A204.1 (cell line): Measurements from ENCODE around the gene TXLNB.

ENCODE experiments used
- FAIRE-seq: peaks from 2 replicates; lab custom pipeline; 2012; peaks lifted over from hg19 to GRCh38; lab: Jason Lieb, UNC

The TXLNB gene

DNA sequence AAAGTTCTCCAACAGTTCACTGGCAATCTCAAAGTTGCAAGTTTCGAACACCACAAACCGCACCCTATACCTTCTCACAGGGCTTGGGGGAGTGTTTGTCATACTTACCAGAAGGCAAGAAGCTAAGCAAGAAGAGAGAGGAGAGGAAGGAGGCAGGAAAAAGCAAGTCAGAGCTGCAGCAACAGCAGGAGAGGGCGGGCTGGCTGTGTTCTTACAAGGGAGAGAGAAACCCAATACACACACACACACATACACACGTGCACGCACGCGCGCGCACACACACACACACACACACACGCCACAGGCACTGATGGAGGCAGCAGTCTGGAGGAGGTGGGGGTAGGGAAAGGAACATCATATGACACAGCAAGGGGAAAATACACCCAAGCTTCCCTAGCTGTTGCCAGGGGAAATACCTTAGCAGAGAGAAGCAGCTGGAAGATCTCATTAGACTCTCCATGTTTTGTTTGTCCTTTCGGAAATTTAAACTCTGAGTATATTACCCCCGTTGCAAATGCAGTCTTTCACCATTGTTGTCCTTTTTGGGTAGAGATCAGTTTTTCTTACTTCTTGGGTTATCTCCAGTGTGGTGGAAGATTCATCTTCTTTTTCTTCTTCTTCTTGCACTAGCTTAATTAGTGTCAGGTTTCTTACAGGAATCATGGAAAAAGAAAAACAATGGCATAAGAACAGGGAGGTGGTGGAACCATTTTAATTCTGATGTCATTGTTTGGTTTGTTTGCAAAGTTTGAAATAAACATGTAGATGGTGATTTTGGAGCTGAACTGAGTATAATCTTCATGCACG lies at the start of gene TXLNB:
Gene TXLNB, minus strand, starts transcription at position 186 of the 807 bp plus-strand sequence. CDS start 3,099 bp downstream, outside the sequence.
- no peak for FAIRE-seq

DNA sequence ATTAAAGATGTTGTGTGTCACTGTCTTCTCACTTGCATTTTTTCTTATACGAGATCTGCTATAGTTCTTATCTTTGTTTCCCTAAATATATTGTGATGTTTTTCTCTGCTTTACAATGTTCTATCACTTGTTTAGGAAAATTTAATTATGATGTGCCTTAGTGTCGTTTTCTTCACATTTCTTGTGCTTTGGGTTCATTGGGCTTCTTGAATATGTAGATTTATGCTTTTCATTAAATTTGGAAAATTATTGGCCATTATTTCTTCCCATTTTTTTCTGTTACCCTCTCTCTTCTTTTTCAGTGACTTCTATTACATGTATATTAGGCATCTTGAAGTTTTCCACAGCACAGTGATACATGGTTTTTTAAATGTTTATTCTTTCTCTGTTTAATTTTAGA lies 49.3 kb upstream of the TXLNB start:
- FAIRE-seq: no peak

DNA sequence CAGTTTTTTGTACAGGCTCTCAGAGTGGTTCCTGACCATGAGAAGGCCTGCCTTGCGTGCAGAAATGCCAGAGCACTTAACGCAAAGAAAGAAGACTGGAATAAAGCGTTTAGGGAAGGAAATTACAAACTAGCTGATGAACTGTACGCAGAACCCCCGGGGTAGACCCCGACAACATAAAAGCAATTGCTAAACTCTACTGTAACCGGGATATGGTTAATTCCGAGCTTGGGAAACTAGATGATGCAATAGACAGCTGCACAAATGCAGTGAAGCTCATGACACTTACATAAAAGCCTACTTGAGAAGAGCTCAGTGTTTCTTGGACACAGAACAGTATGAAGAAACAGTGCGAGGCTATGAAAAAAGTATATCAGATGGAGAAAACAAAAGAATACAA lies 47.0 kb upstream of the TXLNB start:
- FAIRE-seq: no peak

DNA sequence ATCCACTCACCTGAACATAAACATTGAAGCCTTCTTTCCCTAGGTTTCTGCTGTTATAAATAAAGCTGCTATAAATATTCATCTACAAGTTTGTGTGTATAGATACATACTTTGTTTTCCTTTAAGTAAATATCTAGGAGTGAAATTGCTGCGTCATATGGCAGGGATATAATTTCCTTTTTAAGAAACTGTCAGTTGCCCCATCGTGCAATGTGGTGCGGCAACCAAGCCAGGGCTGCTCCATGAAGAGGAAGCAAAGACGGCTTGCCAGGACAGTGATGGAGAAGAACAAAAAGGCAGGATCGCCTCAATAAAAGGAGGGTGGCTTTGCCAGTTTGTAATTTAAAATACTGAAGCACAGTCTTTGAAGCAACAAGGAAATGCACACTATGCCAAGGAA lies 46.0 kb upstream of the TXLNB start:
- no peak for FAIRE-seq

DNA sequence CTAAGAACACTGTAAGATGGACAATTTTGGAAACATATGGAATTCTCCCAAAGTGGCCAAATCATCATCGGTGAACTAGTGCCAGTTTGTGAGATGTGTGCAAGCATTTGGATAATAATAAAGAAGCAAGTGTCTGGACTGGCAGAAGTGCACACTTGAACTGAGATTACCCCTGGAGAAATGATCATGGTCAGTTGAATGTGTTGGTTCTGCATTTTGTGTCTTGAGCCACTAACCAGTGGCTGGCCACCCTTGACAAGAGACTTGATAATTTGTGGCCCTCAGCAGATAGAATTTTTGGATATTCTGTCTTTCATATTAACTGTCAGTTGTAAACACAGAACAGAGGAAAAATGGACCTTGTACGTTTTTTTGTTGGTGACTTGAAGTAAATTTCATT lies 45.2 kb upstream of the TXLNB start:
- FAIRE-seq: no peak

DNA sequence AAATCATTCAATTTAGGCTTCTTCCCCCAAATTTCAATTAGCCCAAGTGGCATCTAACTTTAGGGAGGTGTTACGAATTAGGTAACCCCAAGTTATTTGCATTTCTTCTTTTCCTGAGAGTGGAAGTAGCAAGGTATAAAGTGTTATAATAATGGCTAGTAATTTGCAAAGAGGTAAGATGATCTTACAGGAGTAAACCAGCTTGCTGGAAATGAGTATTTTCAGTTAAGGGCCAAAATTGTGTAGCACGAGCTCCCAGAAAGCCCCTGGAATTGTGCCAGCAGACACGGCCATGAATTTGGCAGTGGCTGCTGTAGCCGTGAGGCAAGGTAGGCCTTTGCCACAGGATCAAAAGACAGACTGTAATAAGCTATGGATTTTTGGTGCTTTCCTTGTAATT lies 44.7 kb upstream of the TXLNB start:
- no peak for FAIRE-seq

DNA sequence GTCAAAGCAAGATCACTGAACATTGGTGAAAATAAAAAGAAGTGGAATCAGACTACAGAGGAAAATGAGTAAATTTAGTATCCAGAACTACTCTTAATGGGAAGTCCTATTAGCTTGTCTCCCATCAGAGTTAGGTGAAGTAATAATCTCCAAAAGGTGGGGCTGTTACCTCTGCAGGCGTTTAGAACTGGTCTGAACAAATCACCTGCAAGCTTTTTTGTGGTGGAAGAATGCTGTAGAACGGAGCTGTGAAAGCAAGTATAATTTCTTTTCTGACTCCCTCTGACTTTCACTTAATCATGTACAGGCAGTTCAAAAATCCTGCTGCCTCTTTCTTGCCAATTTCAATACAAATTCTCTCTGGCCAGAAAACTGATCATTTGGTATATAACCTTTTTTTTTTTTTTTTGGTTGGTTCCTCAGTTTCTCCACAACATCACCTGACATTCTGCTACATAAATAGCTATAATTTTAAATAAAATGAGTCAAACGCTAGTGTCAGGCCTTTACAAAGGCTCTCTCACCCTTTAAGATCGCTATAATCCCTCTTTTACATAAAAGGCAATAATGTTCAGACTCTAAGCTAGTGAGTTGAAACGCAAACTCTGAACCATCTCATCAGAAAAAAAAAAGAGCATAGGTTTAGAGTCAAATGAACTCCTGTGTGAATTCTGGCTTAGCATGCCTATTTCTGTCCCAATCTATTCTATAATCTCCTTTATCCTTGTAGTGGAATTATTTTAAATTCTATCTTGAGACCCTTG lies 43.8 kb upstream of the TXLNB start:
- FAIRE-seq: no peak

DNA sequence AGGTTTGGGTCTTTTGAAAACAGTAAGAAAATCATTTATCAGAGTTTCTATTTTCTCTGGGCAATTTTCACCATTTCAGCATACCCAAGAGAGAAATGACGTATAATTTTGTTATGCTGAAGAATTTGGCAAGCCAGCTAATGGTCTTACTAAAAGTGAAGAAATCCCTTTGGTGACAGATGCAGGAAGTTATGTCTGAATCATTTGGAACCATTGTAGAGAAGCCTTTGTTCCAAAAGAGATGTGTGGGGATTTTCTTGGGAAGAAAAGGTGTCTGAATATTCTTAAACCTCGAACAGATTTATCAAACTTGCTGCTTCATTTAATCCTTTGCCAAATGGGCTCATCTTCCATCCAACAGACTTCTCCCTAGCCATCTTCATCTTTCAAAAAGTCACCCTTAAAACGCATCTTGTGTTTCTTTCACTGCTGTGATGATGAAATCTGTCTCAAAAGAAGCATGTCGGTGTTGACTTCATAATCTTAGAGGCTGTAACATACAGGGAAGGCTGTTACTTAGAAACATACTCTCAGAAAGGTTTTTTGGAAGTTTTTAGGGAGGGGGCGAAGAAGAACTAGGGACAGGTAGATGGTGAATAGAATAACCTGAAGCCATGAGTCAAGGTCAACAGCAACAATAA lies 43.1 kb upstream of the TXLNB start:
- no peak for FAIRE-seq

DNA sequence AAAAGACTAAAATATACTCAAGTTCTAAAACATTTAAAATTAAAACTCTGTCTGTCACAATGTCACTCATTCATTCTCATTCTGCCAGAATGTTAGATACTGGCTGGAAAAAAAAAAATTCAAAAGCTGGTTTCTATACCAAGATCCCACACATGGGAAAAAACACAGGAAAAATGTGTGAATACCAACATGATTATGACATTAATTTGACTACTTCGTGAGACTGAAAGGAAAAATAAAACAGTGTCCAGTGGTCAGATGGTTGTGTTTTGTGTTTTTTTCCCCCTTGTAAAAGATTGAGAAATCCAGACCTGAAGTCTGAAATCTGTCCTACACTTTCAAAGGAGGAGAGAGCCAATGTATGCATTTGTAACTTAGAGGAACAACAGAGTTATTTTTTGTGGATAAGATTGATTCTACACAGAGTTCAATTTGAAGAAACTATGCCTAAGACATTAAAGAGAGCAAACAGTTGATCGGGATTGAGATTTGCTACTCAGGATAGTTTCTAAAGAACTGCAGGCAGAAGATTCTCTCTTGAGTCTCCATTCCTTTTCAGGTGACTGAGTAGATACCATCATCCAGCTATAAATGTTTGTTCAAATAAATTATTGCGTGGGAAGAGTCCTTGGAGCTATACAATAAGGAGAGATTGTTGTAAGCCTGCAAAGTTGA lies 39.2 kb upstream of the TXLNB start:
- no peak for FAIRE-seq

DNA sequence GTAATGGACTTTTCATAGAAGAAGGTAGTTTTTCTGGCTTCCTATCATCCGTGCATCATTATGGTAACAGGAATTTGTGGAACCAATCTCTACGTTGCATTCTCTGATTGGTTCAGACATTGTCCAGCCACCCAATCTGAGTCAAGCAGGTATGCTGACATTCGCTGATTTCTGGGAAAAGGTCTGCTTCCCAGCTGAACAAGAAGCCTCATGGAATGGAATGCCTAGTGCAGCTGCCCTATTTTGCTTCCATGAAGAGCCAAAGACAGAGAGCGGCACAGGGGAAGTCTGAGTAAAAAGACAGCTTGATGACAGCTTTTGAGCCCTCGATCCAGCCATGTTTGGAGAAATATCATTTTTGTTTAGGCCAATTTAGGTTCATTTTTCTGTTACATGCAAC lies 38.5 kb upstream of the TXLNB start:
- no peak for FAIRE-seq

DNA sequence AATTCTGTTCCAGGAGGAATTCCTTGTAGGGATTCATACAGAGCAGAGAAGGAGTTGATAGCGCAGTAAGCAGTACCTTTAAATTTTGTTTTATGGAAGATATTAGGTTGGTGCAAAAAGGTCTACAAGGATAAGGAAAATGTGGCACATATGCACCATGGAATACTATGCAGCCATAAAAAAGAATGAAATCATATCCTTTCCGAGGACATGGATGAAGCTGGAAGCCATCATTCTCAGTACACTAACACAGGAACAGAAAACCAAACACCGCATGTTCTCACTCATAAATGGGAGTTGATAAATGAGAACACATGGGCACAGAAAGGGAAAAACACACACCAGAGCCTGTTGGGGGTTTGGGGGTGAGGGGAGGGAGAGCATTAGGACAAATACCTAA lies 37.4 kb upstream of the TXLNB start:
- FAIRE-seq: no peak

DNA sequence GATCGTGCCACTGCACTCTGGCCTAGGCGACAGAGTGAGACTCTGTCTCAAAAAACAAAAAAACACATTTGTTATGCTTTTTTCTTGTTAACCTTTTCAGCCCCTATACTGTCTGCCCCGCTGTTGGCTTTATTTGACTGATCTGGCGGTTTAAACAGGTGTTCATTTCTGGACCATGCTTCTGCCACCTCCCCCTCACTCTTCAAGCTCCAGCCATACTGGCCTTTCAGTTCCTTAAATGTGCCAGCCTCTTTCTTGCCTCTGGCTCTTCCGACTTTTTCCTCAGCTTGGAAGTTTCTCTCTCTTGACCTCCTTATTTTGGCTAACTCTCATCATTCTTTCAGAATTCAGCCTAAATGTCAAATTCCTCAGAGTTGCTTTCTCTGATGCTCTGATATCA lies 35.2 kb upstream of the TXLNB start:
- no peak for FAIRE-seq

DNA sequence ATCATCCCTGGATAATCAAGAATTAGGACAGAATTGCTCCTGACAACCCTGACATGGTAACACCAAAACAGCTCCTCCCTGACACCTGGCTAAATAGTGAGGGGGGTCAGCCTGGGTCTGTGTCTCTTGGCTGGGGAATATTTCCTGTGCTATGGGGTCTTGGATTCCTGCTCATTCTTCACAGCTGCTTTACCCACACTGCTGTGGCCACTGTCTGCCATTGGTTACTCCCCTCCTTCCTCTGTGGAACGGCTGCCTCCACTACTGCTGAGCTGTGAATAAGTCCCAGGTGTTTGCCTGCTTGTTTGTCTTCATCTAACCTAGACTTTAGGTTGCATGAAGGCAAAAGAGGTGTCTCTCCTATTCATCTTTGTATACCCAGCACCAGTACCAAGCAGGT lies 33.9 kb upstream of the TXLNB start:
- no peak for FAIRE-seq

DNA sequence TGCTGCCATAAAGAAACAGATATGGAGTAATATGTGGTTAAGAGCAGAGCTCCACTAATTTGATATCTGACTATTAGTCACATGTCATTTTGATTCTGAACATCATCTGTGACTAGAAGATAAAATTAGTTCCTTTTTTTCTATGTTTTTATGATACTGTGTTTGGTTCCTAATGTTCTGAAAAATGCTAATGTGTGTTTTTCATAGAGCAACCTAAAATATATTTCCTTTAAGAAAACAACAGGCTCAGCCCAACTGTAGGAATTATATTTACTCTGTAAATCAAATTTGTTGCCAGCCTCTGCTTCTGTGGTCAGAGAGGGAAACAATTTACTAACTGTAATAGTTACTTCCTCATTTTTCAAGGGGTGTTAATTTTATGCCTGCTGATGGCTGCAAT lies 33.3 kb upstream of the TXLNB start:
- FAIRE-seq: no peak

DNA sequence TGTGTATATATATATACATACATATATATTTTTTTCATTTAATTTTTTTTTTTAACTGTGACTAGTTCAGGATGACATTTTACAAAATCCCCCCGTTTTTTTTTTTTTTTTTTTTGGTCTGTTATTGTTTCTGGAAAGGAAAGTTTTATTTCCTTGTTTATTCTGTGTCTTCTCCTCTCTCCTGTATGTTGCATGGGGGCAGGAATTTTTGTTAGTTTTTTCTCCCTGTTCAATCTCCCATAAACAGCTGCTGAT lies 32.4 kb upstream of the TXLNB start:
- FAIRE-seq: no peak

DNA sequence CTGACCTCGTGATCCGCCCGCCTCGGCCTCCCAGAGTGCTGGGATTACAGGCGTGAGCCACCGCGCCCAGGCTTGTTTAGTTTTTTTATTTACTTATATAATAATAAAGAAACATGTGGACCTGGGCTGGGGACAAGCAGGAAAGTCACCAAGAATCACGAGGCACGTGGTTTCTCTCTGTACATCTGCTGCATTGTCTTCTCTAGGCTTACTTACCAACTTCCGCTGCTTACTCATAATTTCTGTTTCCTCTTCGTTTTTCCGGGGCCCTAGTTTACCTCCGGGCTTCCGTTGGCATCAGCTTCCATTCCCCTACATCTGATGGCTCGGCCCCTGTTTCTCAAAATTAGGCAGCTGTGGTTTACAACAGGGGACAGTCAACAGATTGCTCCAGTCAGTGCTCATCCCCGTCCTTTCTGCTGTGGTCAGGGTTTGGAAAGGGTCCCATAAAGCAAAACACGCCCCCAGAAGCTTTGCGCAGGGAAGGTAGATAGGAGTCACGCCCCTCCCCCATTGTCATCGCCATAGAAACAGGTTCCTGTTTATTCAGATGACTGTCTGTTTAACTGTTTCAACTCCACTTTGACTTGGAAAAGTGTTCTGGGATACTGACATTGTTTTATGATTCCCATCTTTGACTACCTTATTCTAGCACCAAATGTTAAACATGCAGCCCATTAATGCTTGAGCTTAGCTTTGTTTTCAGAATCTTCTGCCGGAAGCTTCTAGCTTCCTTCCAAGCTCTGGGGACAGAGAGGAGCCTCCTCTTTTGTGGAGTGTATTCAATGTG lies 31.9 kb upstream of the TXLNB start:
- no peak for FAIRE-seq

DNA sequence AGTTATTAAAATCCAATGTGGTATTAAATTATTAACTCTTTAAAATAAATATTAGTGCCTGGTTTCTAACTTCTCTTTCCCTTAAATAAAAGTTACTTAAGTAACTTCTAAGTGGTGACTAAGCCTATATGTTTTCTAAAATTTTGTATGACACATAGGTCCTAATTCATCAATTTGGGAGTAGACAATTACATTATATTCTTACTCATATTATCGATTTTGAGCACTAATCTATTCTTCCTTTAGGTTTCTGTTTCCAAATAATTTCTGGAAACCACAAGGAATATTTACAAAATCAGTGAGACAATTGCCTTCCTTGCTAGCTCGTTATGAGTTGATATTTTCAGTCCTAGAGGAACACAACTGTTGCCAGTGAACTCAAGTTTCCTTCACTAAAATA lies 28.3 kb upstream of the TXLNB start:
- FAIRE-seq: no peak

DNA sequence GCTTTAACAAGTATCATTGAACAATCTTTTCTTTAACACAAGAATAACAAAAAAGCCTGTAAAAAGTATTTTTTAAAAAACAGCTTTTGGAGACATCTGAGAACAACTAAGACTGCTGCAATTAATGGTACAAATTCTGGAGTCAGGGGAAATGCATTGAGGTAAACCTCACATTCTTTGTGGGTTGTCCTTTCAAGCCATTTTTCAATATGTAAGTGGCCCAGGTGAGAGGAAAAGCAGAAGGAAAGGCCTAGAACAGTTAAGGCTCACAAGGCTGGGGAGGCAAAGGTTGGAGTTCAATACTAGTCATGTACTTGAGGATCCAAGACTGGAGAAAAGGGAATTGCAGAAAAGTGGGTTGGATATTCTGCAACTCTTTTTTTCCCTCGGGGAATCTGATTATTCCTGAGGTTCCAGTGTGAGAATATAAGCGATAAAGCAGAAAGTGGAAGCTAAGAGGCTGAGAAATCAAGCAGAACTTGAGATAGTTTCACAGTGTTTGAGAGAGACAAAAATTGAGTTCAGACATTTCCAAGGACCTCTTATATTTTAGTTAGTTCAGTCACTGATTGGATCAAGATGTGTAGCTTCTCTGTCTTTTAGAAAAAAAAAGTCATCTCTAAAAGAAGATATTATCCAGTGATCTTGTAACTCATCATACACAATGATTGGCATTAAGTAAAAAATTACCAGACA lies 25.0 kb upstream of the TXLNB start:
- FAIRE-seq: no peak

DNA sequence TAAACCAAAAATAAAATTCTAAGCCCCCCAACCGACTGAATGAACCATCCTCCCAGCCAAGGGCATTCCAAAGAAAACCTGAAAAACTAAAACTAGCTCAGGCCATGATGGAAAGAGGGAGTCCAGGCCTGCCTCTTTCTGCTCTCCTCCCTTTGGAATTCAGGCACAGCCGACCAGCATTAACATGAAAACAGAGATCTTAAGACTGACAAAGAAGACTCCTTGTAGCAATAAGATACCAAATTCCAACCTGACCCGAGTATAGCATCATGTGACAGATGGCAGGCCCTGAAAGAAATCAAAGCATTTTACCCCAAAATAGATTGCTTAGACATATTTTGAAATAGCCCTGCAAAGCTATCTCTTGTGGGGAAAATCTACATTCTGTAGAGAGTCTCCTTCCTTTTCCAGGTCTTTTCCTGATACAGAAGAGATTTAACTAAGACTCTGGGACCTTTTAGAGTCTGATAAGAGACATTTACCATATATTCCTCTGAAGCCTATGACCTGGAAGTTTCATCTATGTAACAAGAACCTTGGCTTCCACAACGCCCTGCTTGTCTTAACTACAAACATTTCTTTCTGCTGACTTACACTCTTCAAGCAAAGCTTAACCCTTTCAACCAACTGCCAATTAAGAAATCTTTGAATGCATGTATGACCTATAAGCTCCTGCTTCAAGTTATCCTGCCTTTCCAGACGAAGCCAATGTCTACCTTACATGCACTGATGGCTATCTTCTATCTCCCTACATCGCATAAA lies 22.2 kb upstream of the TXLNB start:
- no peak for FAIRE-seq

DNA sequence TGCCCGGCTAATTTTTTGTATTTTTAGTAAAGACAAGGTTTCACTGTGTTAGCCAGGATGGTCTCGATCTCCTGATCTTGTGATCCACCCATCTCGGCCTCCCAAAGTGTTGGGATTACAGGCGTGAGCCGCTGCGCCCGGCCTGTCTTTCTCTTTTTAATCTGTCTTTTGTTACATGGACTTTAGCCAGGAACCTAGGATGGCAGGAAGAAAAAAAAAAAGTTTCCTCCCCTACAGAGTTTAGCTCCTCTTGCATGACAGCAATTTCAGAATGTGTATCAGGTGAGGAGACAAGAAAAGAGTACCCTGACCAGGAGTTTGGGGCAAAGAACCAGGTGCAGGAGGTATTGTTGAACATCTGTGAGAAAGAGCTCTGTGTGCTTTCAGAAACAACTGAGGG lies 21.4 kb upstream of the TXLNB start:
- no peak for FAIRE-seq

DNA sequence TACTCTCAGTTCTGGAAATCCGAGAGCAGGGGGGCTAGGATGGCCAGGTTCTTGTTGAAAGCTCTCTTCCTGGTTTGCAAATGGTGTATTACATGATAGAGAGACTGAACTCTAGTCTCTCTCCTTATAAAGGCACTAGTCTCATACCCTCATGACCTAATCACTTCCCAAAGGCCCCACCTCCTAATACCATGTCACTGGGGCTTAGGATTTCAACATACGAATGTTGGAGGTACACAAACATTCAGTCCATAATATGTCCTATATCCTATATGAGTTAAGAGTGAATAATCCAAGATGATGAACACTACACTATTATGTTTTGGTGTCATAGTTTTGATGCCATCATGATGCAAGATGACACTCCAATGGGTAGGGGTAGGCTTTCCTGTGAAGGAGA lies 20.0 kb upstream of the TXLNB start:
- no peak for FAIRE-seq
